HG02885 (cell line): Measurements from ENCODE around the gene SLC4A11.

Source experiments
- ATAC-seq: cut with Tn5 transposase; IDR thresholded peaks from one replicate; pipeline ENCODE4 v1.9.1; 2021; ENCODE audit warnings: mild to moderate bottlenecking; ENCODE audit not compliant: unreplicated experiment, poor library complexity

The SLC4A11 gene

DNA sequence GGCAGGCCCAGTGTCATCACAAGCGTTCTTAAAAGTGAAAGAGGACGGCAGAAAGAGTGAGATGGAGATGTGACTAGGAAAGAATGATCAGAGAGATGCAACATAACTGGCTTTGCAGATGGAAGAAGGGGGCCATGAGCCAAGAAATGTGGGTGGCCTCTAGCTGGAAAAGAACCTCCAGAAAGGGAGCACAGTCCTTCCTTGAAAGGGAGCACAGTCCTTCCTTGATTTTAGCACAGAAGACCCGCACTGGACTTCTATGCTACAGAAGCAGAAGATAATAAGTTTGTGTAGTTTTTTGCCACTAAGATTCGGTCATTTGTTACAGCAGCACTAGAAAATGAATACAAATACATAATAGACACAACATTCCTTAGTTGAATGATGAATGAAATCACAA is 58.7 kb downstream of the SLC4A11 start:
- ATAC-seq: no peak

DNA sequence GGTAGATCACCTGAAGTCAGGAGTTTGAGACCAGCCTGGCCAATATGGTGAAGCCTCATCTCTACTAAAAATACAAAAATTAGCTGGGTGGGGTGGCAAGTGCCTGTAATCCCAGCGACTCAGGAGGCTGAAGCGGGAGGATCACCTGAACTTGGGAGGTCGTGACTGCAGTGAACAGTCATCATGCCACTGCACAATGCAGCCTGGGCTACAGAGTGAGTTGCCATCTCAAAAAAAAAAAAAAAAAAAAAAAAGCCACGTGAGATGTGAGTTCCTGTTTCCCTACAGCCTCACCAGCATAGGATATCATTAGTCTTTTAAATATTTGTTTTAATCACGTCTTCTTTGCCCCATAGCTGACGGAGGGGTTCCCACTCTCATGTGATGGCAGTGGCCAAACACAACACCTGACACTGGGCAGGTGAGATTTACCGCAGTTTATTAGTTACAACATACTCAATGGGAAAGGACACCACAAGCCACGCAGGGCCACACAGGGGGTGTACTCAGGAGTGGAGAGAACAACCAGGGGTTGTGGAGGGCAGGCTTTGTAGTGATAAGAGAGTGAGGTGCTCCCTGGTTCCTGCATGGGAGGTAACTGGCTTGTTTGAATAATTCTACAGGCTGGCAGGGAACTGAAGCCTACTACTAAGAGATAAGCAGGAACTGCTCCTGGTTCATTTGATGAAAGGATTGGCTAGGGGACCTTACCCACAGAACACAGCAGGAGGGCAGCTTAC is 61.1 kb downstream of the SLC4A11 start:
- ATAC-seq: no peak
